ENCODE results near the gene GPR15.

DNA sequence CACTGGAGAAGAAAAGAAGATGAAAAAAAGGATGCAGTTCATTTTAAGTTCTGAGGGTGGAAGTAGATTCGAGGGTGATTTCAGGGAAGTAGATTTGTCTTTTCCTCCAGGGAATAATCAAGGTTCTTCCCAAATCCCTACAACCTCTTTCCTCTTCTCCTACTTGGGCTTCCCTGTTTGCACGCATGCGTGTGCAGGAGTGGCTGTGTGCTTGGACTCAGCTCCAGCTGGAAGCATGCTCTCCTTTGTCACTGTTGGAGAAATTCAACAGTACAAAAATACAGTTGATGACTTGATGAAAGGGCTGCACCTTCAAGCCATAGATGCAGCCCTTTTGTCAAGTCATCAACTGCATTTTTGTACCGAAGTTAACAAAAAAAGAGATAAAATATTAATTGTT lies 30.5 kb upstream of the GPR15 start:
- TF ChIP-seq, protein P1, sequence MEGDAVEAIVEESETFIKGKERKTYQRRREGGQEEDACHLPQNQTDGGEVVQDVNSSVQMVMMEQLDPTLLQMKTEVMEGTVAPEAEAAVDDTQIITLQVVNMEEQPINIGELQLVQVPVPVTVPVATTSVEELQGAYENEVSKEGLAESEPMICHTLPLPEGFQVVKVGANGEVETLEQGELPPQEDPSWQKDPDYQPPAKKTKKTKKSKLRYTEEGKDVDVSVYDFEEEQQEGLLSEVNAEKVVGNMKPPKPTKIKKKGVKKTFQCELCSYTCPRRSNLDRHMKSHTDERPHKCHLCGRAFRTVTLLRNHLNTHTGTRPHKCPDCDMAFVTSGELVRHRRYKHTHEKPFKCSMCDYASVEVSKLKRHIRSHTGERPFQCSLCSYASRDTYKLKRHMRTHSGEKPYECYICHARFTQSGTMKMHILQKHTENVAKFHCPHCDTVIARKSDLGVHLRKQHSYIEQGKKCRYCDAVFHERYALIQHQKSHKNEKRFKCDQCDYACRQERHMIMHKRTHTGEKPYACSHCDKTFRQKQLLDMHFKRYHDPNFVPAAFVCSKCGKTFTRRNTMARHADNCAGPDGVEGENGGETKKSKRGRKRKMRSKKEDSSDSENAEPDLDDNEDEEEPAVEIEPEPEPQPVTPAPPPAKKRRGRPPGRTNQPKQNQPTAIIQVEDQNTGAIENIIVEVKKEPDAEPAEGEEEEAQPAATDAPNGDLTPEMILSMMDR (IDR thresholded peaks at IDR 0.05; ENCODE audit: extremely low read depth in 1 of 2, insufficient read depth in 1 of 2, low read depth in 1 of 2, low read length in 2 of 2) = no peak
- TF ChIP-seq FOS (IDR thresholded peaks at IDR 0.05; ENCODE audit: borderline replicate concordance, insufficient read depth, low read length) (no peak), EZH2 (IDR thresholded peaks at IDR 0.05; ENCODE audit: borderline replicate concordance, low read depth, low read length, severe bottlenecking) (no peak), POLR2A (IDR thresholded peaks at IDR 0.05; ENCODE audit: low read depth, low read length) (no peak), JUN (IDR thresholded peaks at IDR 0.05; ENCODE audit: borderline replicate concordance, insufficient read depth, insufficient read length, low read depth) (no peak)
- TF ChIP-seq, protein P2, sequence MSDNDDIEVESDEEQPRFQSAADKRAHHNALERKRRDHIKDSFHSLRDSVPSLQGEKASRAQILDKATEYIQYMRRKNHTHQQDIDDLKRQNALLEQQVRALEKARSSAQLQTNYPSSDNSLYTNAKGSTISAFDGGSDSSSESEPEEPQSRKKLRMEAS (IDR thresholded peaks at IDR 0.05; ENCODE audit: insufficient read depth, insufficient read length) = no peak
